ENCODE measurements around the gene PKP3. TPM values are rescaled to one million over a fixed set of nuclear protein-coding genes. Genes with fewer than 3 reads are reported as not detected.

The PKP3 gene
- total and polyA plus RNA-seq, 12 donors = 0.13 to 3.0 (median 0.72) TPM

DNA sequence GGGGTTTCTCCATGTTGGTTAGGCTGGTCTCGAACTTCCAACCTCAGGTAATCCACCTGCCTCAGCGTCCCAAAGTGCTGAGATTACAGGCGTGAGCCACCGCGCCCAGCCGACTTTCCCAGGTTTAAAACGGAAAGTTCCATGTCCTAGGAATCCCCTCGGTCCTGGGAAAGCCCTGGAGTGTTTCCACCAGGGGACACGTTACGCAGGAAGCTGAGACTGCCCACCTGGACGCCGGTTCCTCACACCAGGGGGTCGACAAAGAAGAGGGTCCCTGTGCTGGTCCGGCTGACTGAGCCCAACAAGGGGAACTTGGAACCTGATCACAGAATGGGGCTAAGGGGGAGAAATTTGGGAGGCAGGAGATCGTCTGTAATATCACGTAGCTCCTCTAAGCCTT lies 28.2 kb upstream of the PKP3 start:
- TF ChIP-seq, protein P1, sequence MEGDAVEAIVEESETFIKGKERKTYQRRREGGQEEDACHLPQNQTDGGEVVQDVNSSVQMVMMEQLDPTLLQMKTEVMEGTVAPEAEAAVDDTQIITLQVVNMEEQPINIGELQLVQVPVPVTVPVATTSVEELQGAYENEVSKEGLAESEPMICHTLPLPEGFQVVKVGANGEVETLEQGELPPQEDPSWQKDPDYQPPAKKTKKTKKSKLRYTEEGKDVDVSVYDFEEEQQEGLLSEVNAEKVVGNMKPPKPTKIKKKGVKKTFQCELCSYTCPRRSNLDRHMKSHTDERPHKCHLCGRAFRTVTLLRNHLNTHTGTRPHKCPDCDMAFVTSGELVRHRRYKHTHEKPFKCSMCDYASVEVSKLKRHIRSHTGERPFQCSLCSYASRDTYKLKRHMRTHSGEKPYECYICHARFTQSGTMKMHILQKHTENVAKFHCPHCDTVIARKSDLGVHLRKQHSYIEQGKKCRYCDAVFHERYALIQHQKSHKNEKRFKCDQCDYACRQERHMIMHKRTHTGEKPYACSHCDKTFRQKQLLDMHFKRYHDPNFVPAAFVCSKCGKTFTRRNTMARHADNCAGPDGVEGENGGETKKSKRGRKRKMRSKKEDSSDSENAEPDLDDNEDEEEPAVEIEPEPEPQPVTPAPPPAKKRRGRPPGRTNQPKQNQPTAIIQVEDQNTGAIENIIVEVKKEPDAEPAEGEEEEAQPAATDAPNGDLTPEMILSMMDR (IDR thresholded peaks at IDR 0.05) = no peak
- no peak overlapping the region for H3K4me3 ChIP-seq
- H3K27ac ChIP-seq = no peak overlapping the region
- no peak for DNase-seq
- peaks cover 0 to 10% (median 0%) of the 10 kb centered on the region in 11 donors for H3K9me3 ChIP-seq
- intact Hi-C loops (cut with DNase I) = loop anchor here in 3 of 10 donors (10.0 kb wide), 2 partner anchors 79 to 111 kb away; partner anchors contain the start of gene ANO9 (in 1 of the 3)
- peaks cover 0 to 10% (median 8%) of the 10 kb centered on the region in 9 donors for H3K4me1 ChIP-seq
- H3K27me3 ChIP-seq = peaks cover 8 to 61% (median 58%) of the 10 kb centered on the region in 7 donors
- no peak for ATAC-seq
- H3K36me3 ChIP-seq = no peaks in the 10 kb centered on the region
- 76 to 81% methylated on average over 15 to 16 of the region's 16 CpGs for WGBS, 2 donors

DNA sequence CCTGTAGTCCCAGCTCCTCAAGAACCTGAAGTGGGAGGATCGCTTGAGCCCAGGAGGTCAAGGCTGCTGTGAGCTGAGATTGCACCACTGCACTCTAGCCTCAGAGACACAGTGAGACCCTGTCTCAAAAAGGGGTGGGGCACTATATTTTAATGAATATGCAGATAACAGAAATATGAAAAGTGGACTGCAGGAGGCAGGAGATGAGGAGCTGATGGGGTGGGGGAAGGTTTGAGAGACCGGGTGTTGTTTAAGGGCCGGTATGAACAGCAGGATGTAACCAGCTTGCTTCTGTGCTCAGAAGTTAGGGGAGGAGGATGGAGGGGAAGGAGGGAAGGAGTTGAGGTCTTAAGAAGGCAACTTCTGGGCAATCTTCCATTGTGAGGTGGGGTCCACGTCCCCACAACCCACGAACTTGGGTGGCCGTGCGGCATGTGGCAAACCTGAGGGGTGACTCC lies 26.0 kb upstream of the PKP3 start:
- TF ChIP-seq, protein P1 (IDR thresholded peaks at IDR 0.05) = no peak
- 41 to 44% methylated on average over 7 of the region's 7 CpGs for whole genome bisulfite sequencing, 2 donors
- Histone ChIP-seq H3K36me3 (no peaks in the 10 kb centered on the region), H3K27ac (no peak overlapping the region), H3K4me1 (peaks cover 0 to 10% (median 8%) of the 10 kb centered on the region in 9 donors), H3K27me3 (peaks cover 8 to 71% (median 61%) of the 10 kb centered on the region in 7 donors), H3K4me3 (no peak overlapping the region), H3K9me3 (no peaks in the 10 kb centered on the region)
- no peak for DNase-seq
- intact Hi-C loops (cut with DNase I) = loop anchor here in 3 of 10 donors (10.0 kb wide), 2 partner anchors 77 to 113 kb away; partner anchors contain the start of gene ANO9 (in 1 of the 3)
- ATAC-seq = no peak

DNA sequence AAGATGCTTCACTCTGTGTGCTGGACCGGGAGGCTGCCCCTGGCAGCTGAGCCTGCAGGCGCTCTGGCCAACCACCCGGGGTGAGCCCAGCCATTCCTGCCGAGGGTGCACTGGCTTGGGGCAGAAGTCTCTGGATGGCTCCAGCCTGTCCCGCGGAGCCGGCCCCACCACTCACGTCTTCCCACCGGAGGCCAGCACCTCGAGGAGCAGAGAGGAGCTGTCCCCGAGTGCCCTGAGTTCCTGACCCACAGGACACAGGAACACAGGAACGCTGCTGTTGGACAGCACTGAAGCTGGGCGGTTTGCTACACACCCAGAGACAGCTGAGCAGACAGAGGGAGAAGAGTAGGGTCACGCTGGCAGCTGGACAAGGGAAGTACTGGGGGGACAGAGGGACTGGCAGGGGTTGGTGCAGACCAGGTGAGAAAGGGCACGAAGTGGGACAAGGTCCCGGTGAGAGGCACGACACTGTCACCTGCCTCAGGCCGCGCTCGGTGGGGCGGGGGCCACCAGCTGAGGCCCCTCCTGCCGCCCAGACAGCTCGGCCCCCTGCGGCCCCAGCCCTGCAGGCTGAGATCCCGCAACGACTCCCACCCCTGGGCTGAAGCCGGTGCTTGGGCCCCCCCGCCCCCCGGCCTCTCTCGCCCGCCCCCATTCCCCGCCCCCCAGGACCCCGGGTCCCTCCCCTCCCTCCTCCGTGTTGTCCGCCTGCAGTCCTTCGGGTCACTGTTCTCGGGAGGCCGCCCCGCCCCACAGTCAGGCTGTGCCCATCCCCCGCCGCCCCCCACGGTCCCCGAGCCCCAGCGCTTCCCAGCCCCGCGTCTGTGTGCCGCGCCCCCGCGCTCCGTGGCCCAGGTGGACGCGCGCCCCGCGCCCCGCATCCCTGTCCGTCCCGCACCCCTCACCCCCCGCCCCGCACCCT lies 25.3 kb upstream of the PKP3 start:
- Histone ChIP-seq H3K27me3 (peaks cover 8 to 72% (median 61%) of the 10 kb centered on the region in 7 donors), H3K4me1 (peaks cover 0 to 10% (median 8%) of the 10 kb centered on the region in 9 donors), H3K4me3 (peak overlapping the region in 6 of 10 donors; percentile 11 to 28 (median 21)), H3K27ac (no peak overlapping the region), H3K9me3 (no peaks in the 10 kb centered on the region), H3K36me3 (no peaks in the 10 kb centered on the region)
- intact Hi-C loops (cut with DNase I) = loop anchor here in 3 of 10 donors (10.0 kb wide), 2 partner anchors 76 to 114 kb away; partner anchors contain the start of gene ANO9 (in 1 of the 3)
- WGBS, 2 donors = 3 to 7% methylated on average over 30 to 55 of the region's 61 CpGs
- TF ChIP-seq, protein P1 (IDR thresholded peaks at IDR 0.05) = no peak
- DNase-seq (no peak), ATAC-seq (peak in 2 of 8 donors; percentile 11 to 21)

DNA sequence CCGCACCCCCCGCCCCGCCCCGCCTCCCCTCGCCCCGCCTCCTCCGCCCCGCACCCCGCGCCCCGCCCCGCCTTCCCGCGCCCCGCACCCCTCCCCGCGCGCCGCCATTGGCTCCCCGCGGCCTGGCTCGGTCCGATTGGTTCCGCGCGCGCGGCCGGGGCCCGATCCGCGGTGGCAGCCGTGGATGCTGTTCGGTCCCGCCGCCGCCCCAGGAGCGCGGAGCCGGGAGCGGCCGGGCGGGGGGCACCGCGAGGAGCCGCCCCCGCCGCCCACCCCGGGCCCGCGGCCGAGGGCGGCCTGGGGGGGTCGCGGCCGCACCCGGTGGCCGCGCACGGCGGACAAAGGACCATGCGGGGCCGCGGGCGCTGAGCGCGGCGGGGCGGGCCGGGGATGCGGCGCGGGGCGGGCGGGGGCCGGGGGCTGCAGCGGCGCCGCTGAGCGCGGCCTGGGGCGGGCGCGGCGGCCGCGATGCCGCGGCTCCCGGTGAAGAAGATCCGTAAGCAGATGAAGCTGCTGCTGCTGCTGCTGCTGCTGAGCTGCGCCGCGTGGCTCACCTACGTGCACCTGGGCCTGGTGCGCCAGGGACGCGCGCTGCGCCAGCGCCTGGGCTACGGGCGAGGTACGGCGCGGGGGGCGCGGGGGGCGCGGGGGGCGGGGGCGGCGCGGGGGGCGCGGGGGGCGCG lies 24.5 kb upstream of the PKP3 start, which contains the start of gene B4GALNT4:
B4GALNT4 (plus strand) TSS at position 164 of the 683 bp plus-strand sequence; CDS start at position 469, 305 bp downstream.
- Histone ChIP-seq H3K4me3 (peak within 1 kb of the TSS in 6 of 10 donors; percentile 11 to 28 (median 21)), H3K27me3 (peaks cover 2 to 65% (median 57%) of the 10 kb centered on the region in 7 donors), H3K4me1 (peaks cover 0 to 10% (median 8%) of the 10 kb centered on the region in 9 donors), H3K27ac (no peak within 1 kb of the TSS), H3K9me3 (no peaks in the 10 kb centered on the region), H3K36me3 (no peaks in the 10 kb centered on the region)
- intact Hi-C loops (cut with DNase I) = loop anchor here in 3 of 10 donors (5.0 to 10.0 kb wide), 3 partner anchors 75 to 1473 kb away; partner anchors contain the start of gene ANO9 (in 1 of the 3)
- 1% methylated on average over 25 to 105 of the region's 118 CpGs for WGBS, 2 donors
- TF ChIP-seq, protein P1 (IDR thresholded peaks at IDR 0.05) = no peak
- no peak for DNase-seq
- ATAC-seq = peak in 2 of 8 donors; percentile 46 to 49

Data from heart right ventricle (tissue), 16 donors.